Liver (tissue), 9 donors: ENCODE measurements around the gene BMP7. TPM values are rescaled to one million over a fixed set of nuclear protein-coding genes. Genes with fewer than 3 reads are reported as not detected.

Experiments
- DNase-seq: peaks from one replicate; pipeline ENCODE4 v3.0.0-alpha.2; 2017; ENCODE audit warnings: low spot score
- H3K27ac ChIP-seq, 2 donors: one replicate each; pipeline ENCODE4 v1.7.0; 2013; ENCODE audit warnings: inconsistent platforms in 2 of 2, low read length in 2 of 2, control low read depth in 1 of 2, low read depth in 1 of 2, mild to moderate bottlenecking in 1 of 2
- H3K27me3 ChIP-seq, 4 donors: one replicate each; pipeline versions ENCODE4 v1.6.1 to v1.7.0; 2013; ENCODE audit warnings: low read length in 3 of 4, inconsistent platforms in 1 of 4, mild to moderate bottlenecking in 1 of 4, moderate library complexity in 1 of 4; ENCODE audit not compliant: control insufficient read depth in 4 of 4, insufficient read depth in 4 of 4
- H3K36me3 ChIP-seq, 4 donors: one replicate each; pipeline versions ENCODE4 v1.6.1 to v1.7.0; 2013; ENCODE audit warnings: low read length in 3 of 4, mild to moderate bottlenecking in 3 of 4, low read depth in 1 of 4, moderate library complexity in 1 of 4; ENCODE audit not compliant: control insufficient read depth in 4 of 4, insufficient read depth in 3 of 4
- H3K4me1 ChIP-seq, 4 donors: one replicate each; pipeline versions ENCODE4 v1.6.1 to v1.7.0; 2013; ENCODE audit warnings: low read length in 3 of 4, mild to moderate bottlenecking in 3 of 4, moderate library complexity in 1 of 4; ENCODE audit not compliant: control insufficient read depth in 4 of 4, insufficient read depth in 4 of 4
- H3K4me3 ChIP-seq, 3 donors: one replicate each; pipeline versions ENCODE4 v1.6.1 to v1.7.0; 2013; ENCODE audit warnings: low read length in 3 of 3, control low read depth in 1 of 3, low read depth in 1 of 3, mild to moderate bottlenecking in 1 of 3
- H3K9ac ChIP-seq, 2 donors: one replicate each; pipeline ENCODE4 v1.7.0; 2013; ENCODE audit warnings: low read length in 2 of 2, mild to moderate bottlenecking in 2 of 2, moderate library complexity in 2 of 2, control low read depth in 1 of 2, low read depth in 1 of 2
- H3K9me3 ChIP-seq, 4 donors: one replicate each; pipeline versions ENCODE4 v1.6.1 to v1.7.0; 2013; ENCODE audit warnings: low read length in 3 of 4; ENCODE audit not compliant: control insufficient read depth in 4 of 4
- FOXA1 ChIP-seq: IDR thresholded peaks from 2 replicates; pipeline ENCODE4 v1.6.1; 2016; ENCODE audit warnings: antibody characterized with exemption
- FOXA2 ChIP-seq: IDR thresholded peaks from 2 replicates; pipeline ENCODE4 v1.6.1; 2016; ENCODE audit warnings: antibody characterized with exemption
- HNF4A ChIP-seq, 2 donors: conservative IDR thresholded peaks; 2 replicates each; pipeline ENCODE4 v1.6.1; 2016; ENCODE audit warnings: antibody characterized with exemption in 2 of 2, mild to moderate bottlenecking in 2 of 2
- JUND ChIP-seq, 2 donors: IDR thresholded peaks; 2 replicates each; pipeline ENCODE4 v1.6.1; 2016; ENCODE audit warnings: antibody characterized with exemption in 2 of 2
- NR2F2 ChIP-seq: IDR thresholded peaks from 2 replicates; pipeline ENCODE4 v1.6.1; 2016; ENCODE audit warnings: antibody characterized with exemption
- RAD21 ChIP-seq, 2 donors: IDR thresholded peaks; 2 replicates each; pipeline ENCODE4 v1.6.1; 2016; ENCODE audit warnings: antibody characterized with exemption in 2 of 2, mild to moderate bottlenecking in 2 of 2
- RXRA ChIP-seq, 2 donors: IDR thresholded peaks; 2 replicates each; pipeline ENCODE4 v1.6.1; 2017 to 2018; ENCODE audit warnings: antibody characterized with exemption in 2 of 2, mild to moderate bottlenecking in 1 of 2
- SP1 ChIP-seq: IDR thresholded peaks from 2 replicates; pipeline ENCODE4 v1.6.1; 2018; ENCODE audit warnings: antibody characterized with exemption, mild to moderate bottlenecking
- WGBS: extraction: QIAGEN DNeasy Blood & Tissue Kit; methylation state at CpG from one replicate; pipeline ENCODE4 v1.1.7; 2013; 5-methylcytosine and 5-hydroxymethylcytosine counted together
- polyA plus RNA-seq, 2 donors: library from polyadenylated mRNA; stranded (reverse) in 1 of 2; unstranded in 1 of 2; fragments of 200-250 nt in 1 of 2; fragments of >200 nt in 1 of 2; fragmentation: Nextera tagmentation in 1 of 2; extraction: Ambion mirVana in 1 of 2; gene quantifications; one replicate each; pipeline versions ENCODE4 v1.2.1 to v1.2.3, GENCODE V29; 2013 to 2015
- total RNA-seq, 2 donors: library from RNA; depleted of rRNA; stranded (reverse); fragments of >200 nt; gene quantifications; one replicate each; pipeline ENCODE4 v1.2.3, GENCODE V29; 2014
- TF ChIP-seq, protein P1 (sequence below): IDR thresholded peaks from 2 replicates; pipeline ENCODE4 v1.6.1; 2016; ENCODE audit warnings: antibody characterized with exemption
- TF ChIP-seq, protein P2 (sequence below): fragments of 150-350 bp; IDR thresholded peaks from 2 replicates; pipeline ENCODE4 v1.5.1; 2017; ENCODE audit warnings: improper control_type of control experiment, low read depth, low read length; ENCODE audit not compliant: missing input control
- TF ChIP-seq, protein P3 (sequence below): IDR thresholded peaks from 2 replicates; pipeline ENCODE4 v1.6.1; 2016; ENCODE audit warnings: antibody characterized with exemption
- TF ChIP-seq, protein P4 (sequence below): IDR thresholded peaks from 2 replicates; pipeline ENCODE4 v1.6.1; 2016; ENCODE audit warnings: antibody characterized with exemption
- TF ChIP-seq, protein P5 (sequence below): IDR thresholded peaks from 2 replicates; pipeline ENCODE4 v1.6.1; 2016; ENCODE audit warnings: antibody characterized with exemption, mild to moderate bottlenecking
- donor health status: healthy.
- donor health status: healthy.
- donor health status: healthy.
- donor health status: healthy.
- donor health status: healthy.

BMP7 gene
- total and polyA plus RNA-seq, 4 donors, result not detected

DNA sequence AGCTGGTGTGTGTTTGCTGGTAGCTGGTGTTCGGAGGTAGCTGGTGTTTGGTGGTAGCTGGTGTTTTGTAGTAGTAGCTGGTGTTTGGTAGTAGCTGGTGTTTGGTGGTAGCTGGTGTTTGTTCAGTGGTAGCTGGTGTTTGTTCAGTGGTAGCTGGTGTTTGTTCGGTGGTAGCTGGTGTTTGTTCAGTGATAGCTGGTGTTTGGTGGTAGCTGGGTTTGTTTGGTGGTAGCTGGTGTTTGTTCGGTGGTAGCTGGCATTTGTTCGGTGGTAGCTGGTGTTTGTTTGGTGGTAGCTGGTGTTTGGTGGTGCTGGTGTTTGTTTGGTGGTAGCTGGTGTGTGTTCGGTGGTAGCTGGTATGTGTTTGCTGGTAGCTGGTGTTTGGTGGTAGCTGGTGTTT is 48.0 kb downstream of the BMP7 start (continued):
- TF ChIP-seq, protein P1, sequence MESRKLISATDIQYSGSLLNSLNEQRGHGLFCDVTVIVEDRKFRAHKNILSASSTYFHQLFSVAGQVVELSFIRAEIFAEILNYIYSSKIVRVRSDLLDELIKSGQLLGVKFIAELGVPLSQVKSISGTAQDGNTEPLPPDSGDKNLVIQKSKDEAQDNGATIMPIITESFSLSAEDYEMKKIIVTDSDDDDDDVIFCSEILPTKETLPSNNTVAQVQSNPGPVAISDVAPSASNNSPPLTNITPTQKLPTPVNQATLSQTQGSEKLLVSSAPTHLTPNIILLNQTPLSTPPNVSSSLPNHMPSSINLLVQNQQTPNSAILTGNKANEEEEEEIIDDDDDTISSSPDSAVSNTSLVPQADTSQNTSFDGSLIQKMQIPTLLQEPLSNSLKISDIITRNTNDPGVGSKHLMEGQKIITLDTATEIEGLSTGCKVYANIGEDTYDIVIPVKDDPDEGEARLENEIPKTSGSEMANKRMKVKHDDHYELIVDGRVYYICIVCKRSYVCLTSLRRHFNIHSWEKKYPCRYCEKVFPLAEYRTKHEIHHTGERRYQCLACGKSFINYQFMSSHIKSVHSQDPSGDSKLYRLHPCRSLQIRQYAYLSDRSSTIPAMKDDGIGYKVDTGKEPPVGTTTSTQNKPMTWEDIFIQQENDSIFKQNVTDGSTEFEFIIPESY, result no peak
- TF ChIP-seq, protein P2, sequence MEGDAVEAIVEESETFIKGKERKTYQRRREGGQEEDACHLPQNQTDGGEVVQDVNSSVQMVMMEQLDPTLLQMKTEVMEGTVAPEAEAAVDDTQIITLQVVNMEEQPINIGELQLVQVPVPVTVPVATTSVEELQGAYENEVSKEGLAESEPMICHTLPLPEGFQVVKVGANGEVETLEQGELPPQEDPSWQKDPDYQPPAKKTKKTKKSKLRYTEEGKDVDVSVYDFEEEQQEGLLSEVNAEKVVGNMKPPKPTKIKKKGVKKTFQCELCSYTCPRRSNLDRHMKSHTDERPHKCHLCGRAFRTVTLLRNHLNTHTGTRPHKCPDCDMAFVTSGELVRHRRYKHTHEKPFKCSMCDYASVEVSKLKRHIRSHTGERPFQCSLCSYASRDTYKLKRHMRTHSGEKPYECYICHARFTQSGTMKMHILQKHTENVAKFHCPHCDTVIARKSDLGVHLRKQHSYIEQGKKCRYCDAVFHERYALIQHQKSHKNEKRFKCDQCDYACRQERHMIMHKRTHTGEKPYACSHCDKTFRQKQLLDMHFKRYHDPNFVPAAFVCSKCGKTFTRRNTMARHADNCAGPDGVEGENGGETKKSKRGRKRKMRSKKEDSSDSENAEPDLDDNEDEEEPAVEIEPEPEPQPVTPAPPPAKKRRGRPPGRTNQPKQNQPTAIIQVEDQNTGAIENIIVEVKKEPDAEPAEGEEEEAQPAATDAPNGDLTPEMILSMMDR, result no peak
- TF ChIP-seq RXRA (IDR thresholded peaks at IDR 0.05), result no peak
- TF ChIP-seq, protein P3, sequence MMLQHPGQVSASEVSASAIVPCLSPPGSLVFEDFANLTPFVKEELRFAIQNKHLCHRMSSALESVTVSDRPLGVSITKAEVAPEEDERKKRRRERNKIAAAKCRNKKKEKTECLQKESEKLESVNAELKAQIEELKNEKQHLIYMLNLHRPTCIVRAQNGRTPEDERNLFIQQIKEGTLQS, result no peak

DNA sequence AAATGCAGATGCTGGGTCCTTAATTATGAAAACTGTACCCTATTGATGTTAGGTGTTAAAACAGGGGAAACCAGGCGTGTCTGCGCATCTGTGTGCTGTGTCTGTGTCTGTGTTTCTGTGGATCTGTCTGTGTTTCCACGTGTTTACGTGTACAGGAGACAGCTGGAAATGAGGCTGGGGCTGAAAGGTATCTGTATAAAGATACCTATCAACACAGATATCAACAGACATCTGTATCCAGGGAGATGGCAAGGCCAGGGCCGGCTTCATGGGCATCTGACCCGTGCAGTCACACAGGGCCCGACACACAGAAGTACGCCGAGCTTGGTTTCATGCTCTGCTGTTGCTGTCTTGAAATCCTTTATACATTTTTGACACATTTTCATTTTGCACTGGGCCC is 48.6 kb downstream of the BMP7 start:
- H3K9me3 ChIP-seq, result no peaks in the 10 kb centered on the region
- H3K27me3 ChIP-seq, result peaks cover 0 to 3% (median 0%) of the 10 kb centered on the region in 4 donors
- H3K4me3 ChIP-seq, result no peak overlapping the region
- no peaks in the 10 kb centered on the region for H3K36me3 ChIP-seq
- 93% methylated on average over 9 of the region's 9 CpGs for WGBS
- H3K27ac ChIP-seq, result no peak overlapping the region
- H3K9ac ChIP-seq, result no peak overlapping the region
- no peaks in the 10 kb centered on the region for H3K4me1 ChIP-seq
- TF ChIP-seq FOXA2, result no peak
- TF ChIP-seq, protein P4, sequence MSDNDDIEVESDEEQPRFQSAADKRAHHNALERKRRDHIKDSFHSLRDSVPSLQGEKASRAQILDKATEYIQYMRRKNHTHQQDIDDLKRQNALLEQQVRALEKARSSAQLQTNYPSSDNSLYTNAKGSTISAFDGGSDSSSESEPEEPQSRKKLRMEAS, result no peak
- no peak for TF ChIP-seq RAD21 (IDR thresholded peaks at IDR 0.05)
- no peak for TF ChIP-seq FOXA1
- TF ChIP-seq, protein P1, result no peak
- TF ChIP-seq, protein P2, result no peak
- TF ChIP-seq HNF4A (conservative IDR thresholded peaks at IDR 0.05), result no peak
- no peak for TF ChIP-seq JUND (IDR thresholded peaks at IDR 0.05)
- no peak for TF ChIP-seq RXRA (IDR thresholded peaks at IDR 0.05)
- no peak for TF ChIP-seq NR2F2
- no peak for TF ChIP-seq SP1
- TF ChIP-seq, protein P5, sequence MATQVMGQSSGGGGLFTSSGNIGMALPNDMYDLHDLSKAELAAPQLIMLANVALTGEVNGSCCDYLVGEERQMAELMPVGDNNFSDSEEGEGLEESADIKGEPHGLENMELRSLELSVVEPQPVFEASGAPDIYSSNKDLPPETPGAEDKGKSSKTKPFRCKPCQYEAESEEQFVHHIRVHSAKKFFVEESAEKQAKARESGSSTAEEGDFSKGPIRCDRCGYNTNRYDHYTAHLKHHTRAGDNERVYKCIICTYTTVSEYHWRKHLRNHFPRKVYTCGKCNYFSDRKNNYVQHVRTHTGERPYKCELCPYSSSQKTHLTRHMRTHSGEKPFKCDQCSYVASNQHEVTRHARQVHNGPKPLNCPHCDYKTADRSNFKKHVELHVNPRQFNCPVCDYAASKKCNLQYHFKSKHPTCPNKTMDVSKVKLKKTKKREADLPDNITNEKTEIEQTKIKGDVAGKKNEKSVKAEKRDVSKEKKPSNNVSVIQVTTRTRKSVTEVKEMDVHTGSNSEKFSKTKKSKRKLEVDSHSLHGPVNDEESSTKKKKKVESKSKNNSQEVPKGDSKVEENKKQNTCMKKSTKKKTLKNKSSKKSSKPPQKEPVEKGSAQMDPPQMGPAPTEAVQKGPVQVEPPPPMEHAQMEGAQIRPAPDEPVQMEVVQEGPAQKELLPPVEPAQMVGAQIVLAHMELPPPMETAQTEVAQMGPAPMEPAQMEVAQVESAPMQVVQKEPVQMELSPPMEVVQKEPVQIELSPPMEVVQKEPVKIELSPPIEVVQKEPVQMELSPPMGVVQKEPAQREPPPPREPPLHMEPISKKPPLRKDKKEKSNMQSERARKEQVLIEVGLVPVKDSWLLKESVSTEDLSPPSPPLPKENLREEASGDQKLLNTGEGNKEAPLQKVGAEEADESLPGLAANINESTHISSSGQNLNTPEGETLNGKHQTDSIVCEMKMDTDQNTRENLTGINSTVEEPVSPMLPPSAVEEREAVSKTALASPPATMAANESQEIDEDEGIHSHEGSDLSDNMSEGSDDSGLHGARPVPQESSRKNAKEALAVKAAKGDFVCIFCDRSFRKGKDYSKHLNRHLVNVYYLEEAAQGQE, result no peak
- DNase-seq, result no peak
